ENCODE data around the gene ABCG4.

Gene ABCG4

GRCh38 chr11:119148720-119149017 lies 183 bp upstream of the ABCG4 start:
- no peak overlapping the region for H3K27ac ChIP-seq (ENCODE audit: low read depth, low read length)
- no peaks in the 10 kb centered on the region for H3K36me3 ChIP-seq (ENCODE audit: control insufficient read depth, insufficient read depth, low read length)
- H3K4me3 ChIP-seq (ENCODE audit: low read length): peak overlapping the region; percentile 48
- no peaks in the 10 kb centered on the region for H3K4me1 ChIP-seq (ENCODE audit: control insufficient read depth, insufficient read depth, low read length)
- peaks cover 8% of the 10 kb centered on the region for H3K27me3 ChIP-seq (ENCODE audit: control insufficient read depth, insufficient read depth, low read length)
- no peak overlapping the region for H3K9ac ChIP-seq (ENCODE audit: low read length)

GRCh38 chr11:119149786-119150275 lies 979 bp downstream of the ABCG4 start:
- Histone ChIP-seq H3K27me3 (ENCODE audit: control insufficient read depth, insufficient read depth, low read length) (peaks cover 8% of the 10 kb centered on the region), H3K36me3 (ENCODE audit: control insufficient read depth, insufficient read depth, low read length) (no peaks in the 10 kb centered on the region), H3K4me1 (ENCODE audit: control insufficient read depth, insufficient read depth, low read length) (no peaks in the 10 kb centered on the region), H3K9ac (ENCODE audit: low read length) (no peak overlapping the region), H3K27ac (ENCODE audit: low read depth, low read length) (no peak overlapping the region), H3K4me3 (ENCODE audit: low read length) (no peak overlapping the region)

DNA sequence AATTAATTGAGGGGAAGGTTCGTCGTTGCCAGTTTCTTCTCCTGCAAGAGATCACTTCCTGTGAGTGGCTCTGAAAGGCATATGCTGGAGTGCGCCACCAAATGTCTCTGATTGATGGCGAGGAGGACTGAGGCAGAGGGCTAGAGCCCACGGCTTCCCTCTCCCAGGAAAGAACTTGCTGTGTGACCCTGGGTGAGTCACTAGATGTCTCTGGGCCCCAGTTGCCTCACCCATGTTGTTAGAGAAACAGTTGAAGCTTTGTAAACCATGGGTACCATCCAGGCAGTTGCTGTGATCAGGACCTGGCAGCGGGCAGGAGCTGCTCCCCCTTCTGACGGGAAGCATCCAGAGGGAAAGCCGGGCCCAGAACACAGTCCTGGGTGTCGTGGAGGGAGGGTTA lies 3.2 kb downstream of the ABCG4 start:
- Histone ChIP-seq H3K4me1 (ENCODE audit: control insufficient read depth, insufficient read depth, low read length) (no peaks in the 10 kb centered on the region), H3K27me3 (ENCODE audit: control insufficient read depth, insufficient read depth, low read length) (peaks cover 8% of the 10 kb centered on the region), H3K9ac (ENCODE audit: low read length) (no peak overlapping the region), H3K36me3 (ENCODE audit: control insufficient read depth, insufficient read depth, low read length) (no peaks in the 10 kb centered on the region), H3K27ac (ENCODE audit: low read depth, low read length) (no peak overlapping the region), H3K4me3 (ENCODE audit: low read length) (no peak overlapping the region)

- Histone ChIP-seq H3K4me1 (ENCODE audit: control insufficient read depth, insufficient read depth, low read length) (no peaks in the 10 kb centered on the region), H3K27ac (ENCODE audit: low read depth, low read length) (no peak overlapping the region), H3K36me3 (ENCODE audit: control insufficient read depth, insufficient read depth, low read length) (no peaks in the 10 kb centered on the region), H3K9ac (ENCODE audit: low read length) (no peak overlapping the region), H3K27me3 (ENCODE audit: control insufficient read depth, insufficient read depth, low read length) (peaks cover 8% of the 10 kb centered on the region), H3K4me3 (ENCODE audit: low read length) (no peak overlapping the region)
Measured at GRCh38 chr11:119152604-119153003, 3.8 kb downstream of the ABCG4 start.

- peaks cover 6% of the 10 kb centered on the region for H3K27me3 ChIP-seq (ENCODE audit: control insufficient read depth, insufficient read depth, low read length)
- no peak overlapping the region for H3K4me3 ChIP-seq (ENCODE audit: low read length)
- H3K9ac ChIP-seq (ENCODE audit: low read length): no peak overlapping the region
- no peaks in the 10 kb centered on the region for H3K36me3 ChIP-seq (ENCODE audit: control insufficient read depth, insufficient read depth, low read length)
- no peaks in the 10 kb centered on the region for H3K4me1 ChIP-seq (ENCODE audit: control insufficient read depth, insufficient read depth, low read length)
- no peak overlapping the region for H3K27ac ChIP-seq (ENCODE audit: low read depth, low read length)
Measured at GRCh38 chr11:119153049-119153818, 4.4 kb downstream of the ABCG4 start.

DNA sequence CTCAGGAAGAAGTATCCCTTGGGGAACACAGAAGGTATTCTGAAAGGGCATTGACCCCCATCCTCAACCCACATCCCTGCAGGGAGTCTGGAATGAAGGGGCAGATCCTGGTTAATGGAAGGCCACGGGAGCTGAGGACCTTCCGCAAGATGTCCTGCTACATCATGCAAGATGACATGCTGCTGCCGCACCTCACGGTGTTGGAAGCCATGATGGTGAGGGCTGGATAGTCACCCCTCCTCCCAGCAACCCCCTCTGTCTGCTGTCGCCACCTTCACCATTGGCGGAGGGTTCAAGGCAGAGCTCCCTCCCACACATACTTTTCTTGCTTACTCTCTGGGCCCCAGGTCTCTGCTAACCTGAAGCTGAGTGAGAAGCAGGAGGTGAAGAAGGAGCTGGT lies 5.3 kb downstream of the ABCG4 start:
- Histone ChIP-seq H3K27me3 (ENCODE audit: control insufficient read depth, insufficient read depth, low read length) (peaks cover 5% of the 10 kb centered on the region), H3K4me1 (ENCODE audit: control insufficient read depth, insufficient read depth, low read length) (no peaks in the 10 kb centered on the region), H3K4me3 (ENCODE audit: low read length) (no peak overlapping the region), H3K9ac (ENCODE audit: low read length) (no peak overlapping the region), H3K27ac (ENCODE audit: low read depth, low read length) (no peak overlapping the region), H3K36me3 (ENCODE audit: control insufficient read depth, insufficient read depth, low read length) (no peaks in the 10 kb centered on the region)

- no peaks in the 10 kb centered on the region for H3K36me3 ChIP-seq (ENCODE audit: control insufficient read depth, insufficient read depth, low read length)
- no peaks in the 10 kb centered on the region for H3K4me1 ChIP-seq (ENCODE audit: control insufficient read depth, insufficient read depth, low read length)
- no peak overlapping the region for H3K9ac ChIP-seq (ENCODE audit: low read length)
- no peak overlapping the region for H3K4me3 ChIP-seq (ENCODE audit: low read length)
- no peak overlapping the region for H3K27ac ChIP-seq (ENCODE audit: low read depth, low read length)
- no peaks in the 10 kb centered on the region for H3K27me3 ChIP-seq (ENCODE audit: control insufficient read depth, insufficient read depth, low read length)
Measured at GRCh38 chr11:119155733-119156492, 7.1 kb downstream of the ABCG4 start.

DNA sequence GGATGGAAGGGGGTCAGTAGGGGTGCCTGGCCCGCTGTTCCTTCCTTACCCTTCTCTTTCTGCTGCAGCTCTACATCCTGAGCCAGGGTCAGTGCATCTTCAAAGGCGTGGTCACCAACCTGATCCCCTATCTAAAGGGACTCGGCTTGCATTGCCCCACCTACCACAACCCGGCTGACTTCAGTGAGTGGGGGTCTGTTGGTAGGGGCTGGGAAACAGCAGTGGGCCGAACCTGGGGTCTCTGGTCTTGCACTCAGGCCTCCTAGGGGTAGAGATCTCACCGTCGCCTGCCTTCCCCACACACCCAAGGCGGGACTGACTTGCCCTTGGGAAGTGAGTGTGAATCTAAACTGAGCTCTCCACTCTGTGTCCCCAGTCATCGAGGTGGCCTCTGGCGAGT lies 7.6 kb downstream of the ABCG4 start:
- Histone ChIP-seq H3K27ac (ENCODE audit: low read depth, low read length) (no peak overlapping the region), H3K9ac (ENCODE audit: low read length) (no peak overlapping the region), H3K4me3 (ENCODE audit: low read length) (no peak overlapping the region), H3K4me1 (ENCODE audit: control insufficient read depth, insufficient read depth, low read length) (no peaks in the 10 kb centered on the region), H3K27me3 (ENCODE audit: control insufficient read depth, insufficient read depth, low read length) (no peaks in the 10 kb centered on the region), H3K36me3 (ENCODE audit: control insufficient read depth, insufficient read depth, low read length) (no peaks in the 10 kb centered on the region)

DNA sequence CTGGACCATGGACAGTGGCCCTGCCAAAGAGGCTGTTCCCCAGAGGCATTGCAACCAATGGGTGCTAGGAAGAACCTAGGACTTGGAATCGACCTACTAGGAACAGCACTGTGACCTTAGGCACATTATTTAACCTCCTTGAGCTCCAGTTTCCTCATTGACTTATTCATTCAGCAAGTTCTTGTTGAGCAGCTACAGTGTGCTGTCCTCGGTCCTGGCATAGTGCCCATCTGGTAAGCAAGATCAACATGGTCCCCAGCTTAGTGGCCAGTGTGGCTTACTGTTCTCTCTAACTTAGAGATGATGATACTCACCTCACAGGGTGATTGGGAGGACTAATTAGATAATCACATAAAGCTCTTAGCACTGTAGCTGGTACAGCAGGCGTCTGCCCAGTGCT lies 8.2 kb downstream of the ABCG4 start:
- Histone ChIP-seq H3K4me1 (ENCODE audit: control insufficient read depth, insufficient read depth, low read length) (no peaks in the 10 kb centered on the region), H3K9ac (ENCODE audit: low read length) (no peak overlapping the region), H3K27ac (ENCODE audit: low read depth, low read length) (no peak overlapping the region), H3K4me3 (ENCODE audit: low read length) (no peak overlapping the region), H3K36me3 (ENCODE audit: control insufficient read depth, insufficient read depth, low read length) (no peaks in the 10 kb centered on the region), H3K27me3 (ENCODE audit: control insufficient read depth, insufficient read depth, low read length) (no peaks in the 10 kb centered on the region)

GRCh38 chr11:119158467-119158866 lies 9.6 kb downstream of the ABCG4 start:
- Histone ChIP-seq H3K4me1 (ENCODE audit: control insufficient read depth, insufficient read depth, low read length) (no peaks in the 10 kb centered on the region), H3K9ac (ENCODE audit: low read length) (no peak overlapping the region), H3K27ac (ENCODE audit: low read depth, low read length) (no peak overlapping the region), H3K27me3 (ENCODE audit: control insufficient read depth, insufficient read depth, low read length) (no peaks in the 10 kb centered on the region), H3K4me3 (ENCODE audit: low read length) (no peak overlapping the region), H3K36me3 (ENCODE audit: control insufficient read depth, insufficient read depth, low read length) (no peaks in the 10 kb centered on the region)

DNA sequence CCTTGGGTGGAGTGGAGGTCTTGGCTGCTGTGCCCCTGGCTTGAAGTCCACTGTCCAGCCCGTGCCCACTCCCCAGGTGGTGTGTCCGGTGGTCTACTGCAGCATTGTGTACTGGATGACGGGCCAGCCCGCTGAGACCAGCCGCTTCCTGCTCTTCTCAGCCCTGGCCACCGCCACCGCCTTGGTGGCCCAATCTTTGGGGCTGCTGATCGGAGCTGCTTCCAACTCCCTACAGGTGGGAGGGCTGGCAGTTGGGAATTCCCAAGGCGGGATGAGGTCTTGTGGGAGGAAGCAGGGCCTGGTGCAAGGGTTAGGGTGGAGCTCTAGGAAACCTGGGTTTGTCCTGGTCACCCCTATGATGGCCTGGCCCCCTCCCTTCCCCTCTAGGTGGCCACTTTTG lies 11.3 kb downstream of the ABCG4 start:
- Histone ChIP-seq H3K36me3 (ENCODE audit: control insufficient read depth, insufficient read depth, low read length) (no peaks in the 10 kb centered on the region), H3K9ac (ENCODE audit: low read length) (no peak overlapping the region), H3K4me3 (ENCODE audit: low read length) (no peak overlapping the region), H3K27ac (ENCODE audit: low read depth, low read length) (no peak overlapping the region), H3K27me3 (ENCODE audit: control insufficient read depth, insufficient read depth, low read length) (no peaks in the 10 kb centered on the region), H3K4me1 (ENCODE audit: control insufficient read depth, insufficient read depth, low read length) (no peaks in the 10 kb centered on the region)

DNA sequence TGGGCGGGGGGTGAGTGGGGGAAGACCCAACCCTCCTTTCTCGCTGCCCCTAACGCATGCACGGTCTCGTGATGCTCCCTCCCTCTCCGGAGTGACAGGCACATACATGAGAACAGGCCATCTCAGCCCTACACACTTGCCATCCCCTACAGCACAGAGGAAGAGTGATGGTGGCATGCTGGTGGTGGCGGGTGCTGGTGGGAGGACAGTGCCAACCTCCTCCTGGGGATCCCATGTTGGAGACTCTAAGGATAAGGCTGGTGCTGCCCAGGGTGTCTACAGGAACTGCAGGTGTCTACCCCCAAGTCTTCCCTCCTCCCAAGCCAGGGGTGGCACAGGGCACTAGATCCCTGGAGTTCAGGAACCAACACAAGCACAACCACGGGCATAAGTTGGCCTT lies 13.0 kb downstream of the ABCG4 start:
- Histone ChIP-seq H3K4me1 (ENCODE audit: control insufficient read depth, insufficient read depth, low read length) (no peaks in the 10 kb centered on the region), H3K27me3 (ENCODE audit: control insufficient read depth, insufficient read depth, low read length) (no peaks in the 10 kb centered on the region), H3K4me3 (ENCODE audit: low read length) (no peak overlapping the region), H3K27ac (ENCODE audit: low read depth, low read length) (no peak overlapping the region), H3K9ac (ENCODE audit: low read length) (no peak overlapping the region), H3K36me3 (ENCODE audit: control insufficient read depth, insufficient read depth, low read length) (no peaks in the 10 kb centered on the region)
